Stimulated activated CD8-positive, alpha-beta memory T cell treated with anti-CD3 and anti-CD28 coated beads, Interleukin-4, amount 100 ng/mL, for 1 hour (primary cell): ENCODE data around the gene SKA2.
"Not testable (repeated sequence)": the region's sequence is repeated elsewhere in the genome, so short reads cannot be mapped to it uniquely, and the experiment has no call there.

Experiments used
- DNase-seq, 2 donors: peaks; one replicate each; pipeline ENCODE4 v3.0.0-alpha.2; 2020; ENCODE audit warnings: low read depth in 2 of 2, low spot score in 1 of 2

The SKA2 gene

GRCh38 chr17:59154721-59155438 lies at the start of gene SKA2:
SKA2 (minus strand) TSS chr17:59155186; CDS start chr17:59155163, 23 bp downstream.
- DNase-seq, result peak; percentile 93 to 94

- DNase-seq, result no peak
Observed at GRCh38 chr17:59202320-59202719, 47.3 kb upstream of the SKA2 start.

- DNase-seq, result no peak
Observed at GRCh38 chr17:59199398-59199797, 44.4 kb upstream of the SKA2 start.

- DNase-seq, result no peak
Observed at GRCh38 chr17:59193336-59193862, 38.4 kb upstream of the SKA2 start.

- no peak for DNase-seq
Observed at GRCh38 chr17:59190806-59191205, 35.8 kb upstream of the SKA2 start.

GRCh38 chr17:59186850-59187249 lies 31.9 kb upstream of the SKA2 start:
- no peak for DNase-seq

GRCh38 chr17:59185997-59186396 lies 31.0 kb upstream of the SKA2 start:
- no peak for DNase-seq

GRCh38 chr17:59181481-59181880 lies 26.5 kb upstream of the SKA2 start:
- no peak for DNase-seq

GRCh38 chr17:59180626-59181025 lies 25.6 kb upstream of the SKA2 start:
- DNase-seq, result no peak

GRCh38 chr17:59179601-59180000 lies 24.6 kb upstream of the SKA2 start:
- not testable (repeated sequence) for DNase-seq

- no peak for DNase-seq
Observed at GRCh38 chr17:59178266-59178985, 23.4 kb upstream of the SKA2 start.

- DNase-seq, result no peak
Observed at GRCh38 chr17:59175076-59175475, 20.1 kb upstream of the SKA2 start.

GRCh38 chr17:59174671-59175070 lies 19.7 kb upstream of the SKA2 start:
- DNase-seq, result no peak

- DNase-seq, result no peak
Observed at GRCh38 chr17:59172436-59173004, 17.5 kb upstream of the SKA2 start.

- no peak for DNase-seq
Observed at GRCh38 chr17:59167571-59168001, 12.6 kb upstream of the SKA2 start.

GRCh38 chr17:59165933-59166342 lies 11.0 kb upstream of the SKA2 start:
- peak in 1 of 2 donors; percentile 14 for DNase-seq

GRCh38 chr17:59161477-59161876 lies 6.5 kb upstream of the SKA2 start:
- no peak for DNase-seq

- DNase-seq, result no peak
Observed at GRCh38 chr17:59160157-59161025, 5.4 kb upstream of the SKA2 start.

GRCh38 chr17:59155439-59156177 lies 622 bp upstream of the SKA2 start, which contains the start of gene PRR11:
PRR11 (plus strand) TSS chr17:59155746; CDS start chr17:59169753, 14,007 bp downstream.
- peak; percentile 62 to 83 for DNase-seq

- no peak for DNase-seq
Observed at GRCh38 chr17:59154292-59154720, 680 bp downstream of the SKA2 start.
